Karpas-422 (cell line): Measurements from ENCODE around the gene PGA4. TPM values are rescaled to one million over a fixed set of nuclear protein-coding genes. Genes with fewer than 3 reads are reported as not detected.
"Not testable (repeated sequence)": the region's sequence is repeated elsewhere in the genome, so short reads cannot be mapped to it uniquely, and the experiment has no call there.

Experiments used
- DNase-seq: peaks from one replicate; pipeline ENCODE4 v3.0.0-alpha.2; 2015
- H2AFZ ChIP-seq: fragments of 200-600 bp; sonication (generic); 2 replicates; pipeline ENCODE4 v1.6.1; 2014; ENCODE audit warnings: antibody characterized with exemption, low read length, mixed read lengths
- H3K27ac ChIP-seq: fragments of 200-600 bp; sonication (generic); 2 replicates; pipeline ENCODE4 v1.5.1; 2014; ENCODE audit warnings: mild to moderate bottlenecking, low read length, moderate library complexity
- H3K27me3 ChIP-seq: fragments of 200-600 bp; sonication (generic); 2 replicates; pipeline ENCODE4 v1.6.1; 2014; ENCODE audit warnings: low read length, mixed read lengths
- H3K36me3 ChIP-seq: fragments of 200-600 bp; sonication (generic); 2 replicates; pipeline ENCODE4 v1.6.1; 2014; ENCODE audit warnings: low read length, mixed read lengths; ENCODE audit not compliant: insufficient read depth
- H3K4me1 ChIP-seq: fragments of 200-600 bp; sonication (generic); 2 replicates; pipeline ENCODE4 v1.6.1; 2014; ENCODE audit warnings: mild to moderate bottlenecking, low read length, mixed read lengths
- H3K4me2 ChIP-seq: fragments of 200-600 bp; sonication (generic); 2 replicates; pipeline ENCODE4 v1.6.1; 2014; ENCODE audit warnings: low read length, low read depth, mild to moderate bottlenecking; ENCODE audit not compliant: poor library complexity, severe bottlenecking
- H3K4me3 ChIP-seq: fragments of 200-600 bp; sonication (generic); 2 replicates; pipeline ENCODE4 v1.5.1; 2014; ENCODE audit warnings: mild to moderate bottlenecking, antibody characterized with exemption, low read length, mixed read lengths
- H3K79me2 ChIP-seq: fragments of 200-600 bp; sonication (generic); 2 replicates; pipeline ENCODE4 v1.6.1; 2014; ENCODE audit warnings: mild to moderate bottlenecking, low read length, mixed read lengths
- H3K9ac ChIP-seq: fragments of 200-600 bp; sonication (generic); 2 replicates; pipeline ENCODE4 v1.6.0; 2014; ENCODE audit warnings: low read length
- H3K9me2 ChIP-seq: fragments of 200-600 bp; sonication (generic), shearing (Covaris generic); replicated peaks from 2 replicates; pipeline ENCODE4 v1.6.0; 2014; ENCODE audit warnings: mild to moderate bottlenecking, low read length, moderate library complexity; ENCODE audit not compliant: insufficient read depth
- H3K9me3 ChIP-seq: fragments of 300-700, 200-600 bp; sonication (generic); 2 replicates; pipeline ENCODE4 v1.6.1; 2014; ENCODE audit warnings: low read length, mixed read lengths
- H4K20me1 ChIP-seq: fragments of 200-600 bp; sonication (generic); 2 replicates; pipeline ENCODE4 v1.6.1; 2014; ENCODE audit warnings: mild to moderate bottlenecking, antibody characterized with exemption, low read length, low read depth; ENCODE audit not compliant: insufficient read depth
- total RNA-seq: library from RNA; depleted of rRNA; stranded (reverse); fragments of >200 nt; shearing (Covaris generic); gene quantifications from 2 replicates; pipeline ENCODE4 v1.2.3, GENCODE V29; 2014; ENCODE audit warnings: low replicate concordance

Gene PGA4
- total RNA-seq, 1 experiment from 2014 or later = not detected

GRCh38 chr11:61249201-61249600 lies 27.1 kb downstream of the PGA4 start:
- not testable (repeated sequence) for H3K9me2 ChIP-seq, H3K9me3 ChIP-seq, H3K79me2 ChIP-seq, H3K4me1 ChIP-seq, H2AFZ ChIP-seq, H3K27ac ChIP-seq, H3K4me3 ChIP-seq, DNase-seq, H3K9ac ChIP-seq, H4K20me1 ChIP-seq, H3K27me3 ChIP-seq, H3K36me3 ChIP-seq, H3K4me2 ChIP-seq

- not testable (repeated sequence) for DNase-seq, H3K9ac ChIP-seq, H3K27me3 ChIP-seq, H3K9me3 ChIP-seq, H3K9me2 ChIP-seq, H3K4me1 ChIP-seq, H2AFZ ChIP-seq, H4K20me1 ChIP-seq, H3K36me3 ChIP-seq, H3K79me2 ChIP-seq, H3K4me3 ChIP-seq, H3K27ac ChIP-seq, H3K4me2 ChIP-seq
These were observed 28.9 kb downstream of the PGA4 start for GRCh38 chr11:61250796-61251765.

- H3K9me2 ChIP-seq, H3K36me3 ChIP-seq, H3K4me1 ChIP-seq, DNase-seq, H4K20me1 ChIP-seq, H3K4me2 ChIP-seq, H3K4me3 ChIP-seq, H3K27me3 ChIP-seq, H2AFZ ChIP-seq, H3K9me3 ChIP-seq, H3K27ac ChIP-seq, H3K79me2 ChIP-seq, H3K9ac ChIP-seq: not testable (repeated sequence)
These were observed 30.2 kb downstream of the PGA4 start for GRCh38 chr11:61252332-61252731.

GRCh38 chr11:61254403-61255025 lies 32.4 kb downstream of the PGA4 start:
- Histone ChIP-seq H3K36me3 (no peaks in the 10 kb centered on the region), H4K20me1 (no peaks in the 10 kb centered on the region), H3K4me1 (no peaks in the 10 kb centered on the region), H3K79me2 (no peaks in the 10 kb centered on the region), H2AFZ (no peak overlapping the region), H3K4me3 (no peak overlapping the region), H3K4me2 (no peak overlapping the region), H3K27ac (no peak overlapping the region), H3K9me2 (no peaks in the 10 kb centered on the region), H3K27me3 (no peaks in the 10 kb centered on the region), H3K9me3 (no peaks in the 10 kb centered on the region), H3K9ac (no peak overlapping the region)
- DNase-seq = peak; percentile 87

- Histone ChIP-seq H3K9me2 (no peaks in the 10 kb centered on the region), H3K9ac (no peak overlapping the region), H2AFZ (no peak overlapping the region), H3K79me2 (no peaks in the 10 kb centered on the region), H4K20me1 (no peaks in the 10 kb centered on the region), H3K36me3 (no peaks in the 10 kb centered on the region), H3K9me3 (no peaks in the 10 kb centered on the region), H3K4me3 (no peak overlapping the region), H3K4me2 (no peak overlapping the region), H3K27ac (no peak overlapping the region), H3K27me3 (no peaks in the 10 kb centered on the region), H3K4me1 (no peaks in the 10 kb centered on the region)
- DNase-seq = no peak
These were observed 34.7 kb downstream of the PGA4 start for GRCh38 chr11:61256710-61257482.

- Histone ChIP-seq H3K4me3 (no peak overlapping the region), H3K27me3 (no peaks in the 10 kb centered on the region), H3K27ac (no peak overlapping the region), H3K4me1 (no peaks in the 10 kb centered on the region), H3K9me2 (no peaks in the 10 kb centered on the region), H3K79me2 (no peaks in the 10 kb centered on the region), H3K36me3 (no peaks in the 10 kb centered on the region), H3K9ac (no peak overlapping the region), H2AFZ (no peak overlapping the region), H3K9me3 (no peaks in the 10 kb centered on the region), H3K4me2 (no peak overlapping the region), H4K20me1 (no peaks in the 10 kb centered on the region)
- DNase-seq = no peak
These were observed 36.4 kb downstream of the PGA4 start for GRCh38 chr11:61258546-61258945.

GRCh38 chr11:61259363-61259762 lies 37.2 kb downstream of the PGA4 start:
- H3K9me2 ChIP-seq = no peaks in the 10 kb centered on the region
- no peak overlapping the region for H3K4me3 ChIP-seq
- no peaks in the 10 kb centered on the region for H3K9me3 ChIP-seq
- no peak overlapping the region for H3K9ac ChIP-seq
- DNase-seq = no peak
- no peaks in the 10 kb centered on the region for H3K36me3 ChIP-seq
- no peak overlapping the region for H3K27ac ChIP-seq
- no peaks in the 10 kb centered on the region for H3K79me2 ChIP-seq
- H2AFZ ChIP-seq = no peak overlapping the region
- H3K4me2 ChIP-seq = no peak overlapping the region
- no peaks in the 10 kb centered on the region for H3K4me1 ChIP-seq
- no peaks in the 10 kb centered on the region for H3K27me3 ChIP-seq
- no peaks in the 10 kb centered on the region for H4K20me1 ChIP-seq

- H3K27ac ChIP-seq = no peak overlapping the region
- no peaks in the 10 kb centered on the region for H3K27me3 ChIP-seq
- no peak overlapping the region for H2AFZ ChIP-seq
- no peaks in the 10 kb centered on the region for H3K79me2 ChIP-seq
- H3K9me2 ChIP-seq = no peaks in the 10 kb centered on the region
- H3K9me3 ChIP-seq = no peaks in the 10 kb centered on the region
- H3K4me3 ChIP-seq = no peak overlapping the region
- no peak for DNase-seq
- H3K9ac ChIP-seq = no peak overlapping the region
- peaks cover 6% of the 10 kb centered on the region for H3K4me1 ChIP-seq
- no peaks in the 10 kb centered on the region for H3K36me3 ChIP-seq
- no peaks in the 10 kb centered on the region for H4K20me1 ChIP-seq
- H3K4me2 ChIP-seq = no peak overlapping the region
These were observed 42.2 kb downstream of the PGA4 start for GRCh38 chr11:61264371-61264770.
